Fibroblast of mammary gland (primary cell): ENCODE measurements around the gene FAXC.

ENCODE experiments used
- DNase-seq: peaks from one replicate; pipeline ENCODE4 v3.0.0-alpha.2; 2010; ENCODE audit warnings: low read depth
- H3K4me3 ChIP-seq: 2 replicates; pipeline ENCODE4 v1.5.1; 2011; ENCODE audit warnings: low read depth, mild to moderate bottlenecking, low read length, moderate library complexity; ENCODE audit not compliant: control insufficient read depth
- TF ChIP-seq, protein P1 (sequence below): conservative IDR thresholded peaks from 2 replicates; pipeline ENCODE4 v1.5.1; 2011; ENCODE audit warnings: low read depth, low read length, inconsistent platforms; ENCODE audit not compliant: control insufficient read depth, insufficient read depth

Gene FAXC

DNA sequence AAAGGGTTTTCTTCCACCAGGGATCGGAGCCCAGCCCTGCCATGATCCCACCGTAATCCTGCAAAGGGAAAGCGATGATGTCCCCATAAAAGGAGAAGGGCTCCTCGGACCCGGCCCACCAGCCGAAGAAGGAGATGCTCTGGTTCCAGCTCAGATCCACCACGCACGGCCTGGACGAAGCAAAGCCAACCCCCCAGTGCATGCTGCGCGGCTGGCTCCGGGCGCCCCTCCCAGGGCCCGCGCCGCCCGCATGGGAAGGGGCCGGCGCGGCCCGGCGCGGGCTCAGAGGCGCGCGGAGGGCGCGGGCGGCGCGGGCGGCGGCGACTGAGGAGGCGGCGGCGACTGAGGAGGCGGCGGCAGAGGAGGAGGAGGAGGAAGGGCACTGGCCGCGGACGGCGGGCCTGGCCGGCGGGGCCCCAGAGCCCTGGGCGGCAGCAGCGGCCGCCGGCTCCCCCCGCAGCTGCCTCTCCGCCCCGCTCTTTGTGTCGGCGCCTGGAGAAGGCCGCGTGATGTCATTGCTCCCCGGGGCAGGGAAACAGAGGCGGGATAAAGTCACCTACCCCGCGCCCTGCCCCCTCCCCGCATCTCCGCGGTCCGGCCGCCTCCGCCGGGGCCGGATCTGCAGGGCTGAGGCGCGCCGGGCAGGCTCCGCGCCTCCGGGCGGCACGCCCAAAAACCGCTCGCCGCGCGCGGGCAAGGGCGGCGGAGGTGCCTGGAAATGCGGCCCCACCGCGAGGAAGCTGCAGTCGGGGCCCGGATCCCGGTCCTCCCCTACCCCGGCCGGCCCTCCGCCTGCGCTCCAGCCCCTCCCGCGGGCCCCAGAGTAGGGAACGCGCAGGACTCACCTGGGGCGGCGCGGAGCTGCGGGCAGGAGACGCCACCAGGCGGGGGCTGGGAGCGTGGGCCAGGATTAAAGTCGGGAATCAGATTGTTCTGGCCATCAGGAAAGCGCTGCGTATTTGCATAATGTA, at the start of gene FAXC:
Gene FAXC, minus strand, starts transcription at position 504 of the 971 bp plus-strand sequence. Its CDS starts 302 bp downstream, at position 202.
- TF ChIP-seq, protein P1, sequence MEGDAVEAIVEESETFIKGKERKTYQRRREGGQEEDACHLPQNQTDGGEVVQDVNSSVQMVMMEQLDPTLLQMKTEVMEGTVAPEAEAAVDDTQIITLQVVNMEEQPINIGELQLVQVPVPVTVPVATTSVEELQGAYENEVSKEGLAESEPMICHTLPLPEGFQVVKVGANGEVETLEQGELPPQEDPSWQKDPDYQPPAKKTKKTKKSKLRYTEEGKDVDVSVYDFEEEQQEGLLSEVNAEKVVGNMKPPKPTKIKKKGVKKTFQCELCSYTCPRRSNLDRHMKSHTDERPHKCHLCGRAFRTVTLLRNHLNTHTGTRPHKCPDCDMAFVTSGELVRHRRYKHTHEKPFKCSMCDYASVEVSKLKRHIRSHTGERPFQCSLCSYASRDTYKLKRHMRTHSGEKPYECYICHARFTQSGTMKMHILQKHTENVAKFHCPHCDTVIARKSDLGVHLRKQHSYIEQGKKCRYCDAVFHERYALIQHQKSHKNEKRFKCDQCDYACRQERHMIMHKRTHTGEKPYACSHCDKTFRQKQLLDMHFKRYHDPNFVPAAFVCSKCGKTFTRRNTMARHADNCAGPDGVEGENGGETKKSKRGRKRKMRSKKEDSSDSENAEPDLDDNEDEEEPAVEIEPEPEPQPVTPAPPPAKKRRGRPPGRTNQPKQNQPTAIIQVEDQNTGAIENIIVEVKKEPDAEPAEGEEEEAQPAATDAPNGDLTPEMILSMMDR, result peak; percentile 1
- no peak for DNase-seq
- H3K4me3 ChIP-seq, result peak within 1 kb of the TSS; percentile 50

DNA sequence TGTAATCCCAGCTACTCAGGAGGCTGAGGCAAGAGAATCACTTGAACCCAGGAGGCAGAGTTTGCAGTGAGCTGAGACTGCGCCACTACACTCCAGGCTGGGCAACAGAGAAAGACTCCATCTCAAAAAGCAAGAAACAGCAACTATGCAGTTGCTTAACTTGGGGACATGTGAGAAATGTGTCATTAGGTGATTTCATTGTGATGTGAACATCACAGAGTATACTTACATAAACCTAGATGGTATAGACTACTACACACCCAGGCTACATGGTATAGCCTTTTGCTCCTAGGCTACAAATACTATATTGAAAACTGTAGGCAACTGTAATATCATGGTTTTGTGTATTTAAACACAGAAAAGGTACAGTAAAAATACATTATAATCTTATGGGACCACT, 47.8 kb upstream of the FAXC start:
- TF ChIP-seq, protein P1, result no peak
- H3K4me3 ChIP-seq, result no peak overlapping the region
- no peak for DNase-seq

DNA sequence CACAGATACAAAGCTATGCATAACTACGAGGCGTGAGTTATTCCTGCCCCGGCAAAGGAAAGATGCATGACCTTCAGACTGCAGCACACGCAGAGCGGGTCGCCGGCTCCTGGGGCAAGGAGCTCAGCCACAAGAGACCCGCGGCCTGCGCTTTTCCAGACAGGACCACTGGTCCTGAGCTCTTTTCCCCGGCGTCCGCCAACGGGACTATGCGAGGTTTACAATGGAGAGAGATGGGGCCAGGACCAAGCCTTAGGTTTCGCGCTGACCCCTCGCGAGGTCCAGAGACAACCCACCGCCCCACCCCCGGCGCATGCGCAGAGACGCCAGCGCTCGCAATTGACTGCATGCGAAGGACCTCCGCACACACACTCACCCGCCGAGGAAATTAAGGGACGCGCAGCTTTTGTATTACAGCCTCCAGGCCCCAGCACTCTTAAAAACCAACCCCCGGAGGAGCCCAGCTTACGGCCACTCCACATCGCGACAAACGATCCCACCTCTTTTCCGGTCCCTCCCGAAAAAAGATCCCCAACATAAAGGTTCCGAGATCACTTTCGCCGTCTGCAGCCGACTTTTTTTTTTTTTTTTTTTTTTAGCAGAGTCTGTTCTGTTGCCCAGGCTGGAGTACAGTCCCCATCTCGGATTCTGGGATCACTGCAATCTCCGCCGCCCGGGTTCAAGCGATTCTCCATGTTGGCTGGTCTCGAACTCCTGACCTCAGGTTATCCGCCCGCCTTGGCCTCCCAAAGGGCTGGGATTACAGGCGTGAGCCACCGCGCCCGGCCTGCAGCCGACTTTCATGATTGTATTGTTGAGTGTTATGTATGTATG, 44.4 kb upstream of the FAXC start, which contains the start of gene COQ3:
Gene COQ3, minus strand, starts transcription at position 498 of the 834 bp plus-strand sequence. Its CDS starts 16 bp downstream, at position 482.
- DNase-seq, result peak; percentile 68
- TF ChIP-seq, protein P1, result no peak
- peak within 1 kb of the TSS; percentile 83 for H3K4me3 ChIP-seq

DNA sequence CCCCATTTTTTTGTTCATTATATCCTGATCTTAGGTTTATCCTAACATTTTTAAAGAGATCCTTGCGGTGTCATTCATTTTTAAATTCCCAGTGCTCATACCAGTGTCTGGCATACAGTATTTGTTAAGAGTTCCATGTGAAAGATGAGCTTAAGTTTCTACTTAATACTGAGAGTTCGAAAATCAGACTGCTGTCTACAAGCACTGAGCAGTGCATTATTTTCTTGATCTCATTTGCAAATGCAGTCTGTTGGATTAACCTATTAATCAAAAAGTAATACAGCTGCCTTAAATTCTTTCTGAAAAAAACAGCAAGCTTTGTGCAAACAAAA, 43.9 kb upstream of the FAXC start:
- TF ChIP-seq, protein P1, result no peak
- H3K4me3 ChIP-seq, result peak overlapping the region; percentile 83
- DNase-seq, result no peak

DNA sequence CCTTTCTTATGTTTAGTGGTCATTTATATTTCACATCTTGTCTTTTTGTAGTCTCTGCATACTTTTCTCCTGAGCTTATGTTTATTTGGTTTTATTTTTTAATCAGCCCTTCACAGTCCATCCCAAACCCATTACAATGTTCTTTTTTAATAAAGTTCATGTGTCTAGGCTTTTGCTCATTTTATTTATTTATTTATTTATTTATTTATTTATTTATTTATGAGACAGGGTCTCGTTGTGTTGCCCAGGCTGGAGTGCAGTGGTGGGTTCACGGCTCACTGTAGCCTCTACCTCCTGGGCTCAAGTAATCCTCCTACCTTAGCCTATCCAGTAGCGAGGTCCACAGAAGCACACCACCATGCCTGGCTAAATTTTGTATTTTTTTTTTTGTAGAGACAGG, 41.4 kb upstream of the FAXC start:
- no peak for DNase-seq
- H3K4me3 ChIP-seq, result no peak overlapping the region
- TF ChIP-seq, protein P1, result no peak

DNA sequence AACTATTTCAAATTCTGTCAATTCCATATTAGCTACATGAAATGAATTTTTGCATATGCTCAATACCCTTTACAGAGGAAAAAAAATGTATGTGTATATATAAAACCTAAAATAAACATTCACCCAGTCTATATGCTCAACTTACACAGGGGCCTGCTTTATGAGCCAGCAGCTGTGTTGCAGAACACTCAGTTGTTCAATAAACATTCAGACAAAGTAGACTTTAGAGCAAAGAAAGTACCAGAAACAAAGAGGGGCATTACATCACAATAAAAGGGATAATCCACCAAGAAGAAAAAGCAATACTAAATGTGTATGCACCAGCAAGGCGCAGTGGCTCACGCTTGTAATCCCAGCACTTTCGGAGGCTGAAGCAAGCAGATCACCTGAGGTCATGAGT, 35.0 kb upstream of the FAXC start:
- TF ChIP-seq, protein P1, result no peak
- DNase-seq, result no peak
- no peak overlapping the region for H3K4me3 ChIP-seq
